SK-N-SH treated with all-trans-retinoic acid at 6 μM for 48 hours (cell line): Measurements from ENCODE around the gene THSD7A.

Experiments
- ATAC-seq: fragments of 200-7000 bp; cut with Tn5 transposase; 3 replicates; pipeline ENCODE4 v1.9.1; 2020; ENCODE audit warnings: mild to moderate bottlenecking, moderate library complexity
- CSDC2 ChIP-seq: fragments of 250-450 bp; sonication (Bioruptor Pico); IDR thresholded peaks from 2 replicates; pipeline ENCODE4 v1.5.0; 2020; ENCODE audit warnings: mild to moderate bottlenecking, moderate library complexity
- ESRRG ChIP-seq: fragments of 250-450 bp; sonication (Bioruptor Pico); IDR thresholded peaks from 2 replicates; pipeline ENCODE4 v1.6.1; 2021; ENCODE audit warnings: mild to moderate bottlenecking
- GLIS3 ChIP-seq: fragments of 250-450 bp; sonication (Bioruptor Pico); IDR thresholded peaks from 2 replicates; pipeline ENCODE4 v1.5.0; 2020; ENCODE audit warnings: mild to moderate bottlenecking, moderate library complexity
- ISL1 ChIP-seq: fragments of 250-450 bp; sonication (Bioruptor Pico); IDR thresholded peaks from 2 replicates; pipeline ENCODE4 v2.1.2; 2022; ENCODE audit warnings: mild to moderate bottlenecking, moderate library complexity
- OSR1 ChIP-seq: fragments of 250-450 bp; sonication (Bioruptor Pico); IDR thresholded peaks from 2 replicates; pipeline ENCODE4 v1.8.0; 2022; ENCODE audit warnings: moderate library complexity, mild to moderate bottlenecking, inconsistent platforms
- RARB ChIP-seq: fragments of 250-450 bp; sonication (Bioruptor Pico); IDR thresholded peaks from 2 replicates; pipeline ENCODE4 v1.8.0; 2021; ENCODE audit warnings: mild to moderate bottlenecking, moderate library complexity
- SNAI2 ChIP-seq: fragments of 250-450 bp; sonication (Bioruptor Pico); IDR thresholded peaks from 2 replicates; pipeline ENCODE4 v1.5.0; 2020; ENCODE audit warnings: mild to moderate bottlenecking, moderate library complexity
- TCF4 ChIP-seq: fragments of 250-450 bp; sonication (Bioruptor Pico); IDR thresholded peaks from 2 replicates; pipeline ENCODE4 v1.8.0; 2021; ENCODE audit warnings: mild to moderate bottlenecking, moderate library complexity, borderline replicate concordance
- TOX ChIP-seq: fragments of 250-450 bp; sonication (Bioruptor Pico); IDR thresholded peaks from 2 replicates; pipeline ENCODE4 v1.8.0; 2021; ENCODE audit warnings: mild to moderate bottlenecking, moderate library complexity, borderline replicate concordance
- ZC3H10 ChIP-seq: fragments of 250-450 bp; sonication (Bioruptor Pico); IDR thresholded peaks from 2 replicates; pipeline ENCODE4 v1.5.1; 2021; ENCODE audit warnings: mild to moderate bottlenecking, moderate library complexity
- ZFP3 ChIP-seq: fragments of 250-450 bp; sonication (Bioruptor Pico); IDR thresholded peaks from 2 replicates; pipeline ENCODE4 v1.5.0; 2020; ENCODE audit warnings: mild to moderate bottlenecking, moderate library complexity
- ZFP30 ChIP-seq: fragments of 450-650 bp; formaldehyde crosslinking; IDR thresholded peaks from 2 replicates; pipeline ENCODE4 v1.5.0; 2022; ENCODE audit warnings: mild to moderate bottlenecking, moderate library complexity
- ZNF565 ChIP-seq: fragments of 450-650 bp; formaldehyde crosslinking; conservative IDR thresholded peaks from 2 replicates; pipeline ENCODE4 v1.5.0; 2020; ENCODE audit warnings: low read depth, mild to moderate bottlenecking, moderate library complexity
- ZNF70 ChIP-seq: fragments of 450-650 bp; formaldehyde crosslinking; IDR thresholded peaks from 2 replicates; pipeline ENCODE4 v1.5.0; 2020; ENCODE audit warnings: mild to moderate bottlenecking, moderate library complexity
- ZNF8 ChIP-seq: fragments of 450-650 bp; formaldehyde crosslinking; IDR thresholded peaks from 2 replicates; pipeline ENCODE4 v1.5.0; 2020; ENCODE audit warnings: mild to moderate bottlenecking, moderate library complexity
- TF ChIP-seq, protein P1 (sequence below): fragments of 250-450 bp; sonication (Bioruptor Pico); IDR thresholded peaks from 2 replicates; pipeline ENCODE4 v1.5.0; 2020; ENCODE audit warnings: mild to moderate bottlenecking, moderate library complexity
- TF ChIP-seq, protein P2 (sequence below): fragments of 250-450 bp; sonication (Bioruptor Pico); IDR thresholded peaks from 2 replicates; pipeline ENCODE4 v1.8.0; 2021; ENCODE audit warnings: low read depth, mild to moderate bottlenecking, moderate library complexity, borderline replicate concordance
- TF ChIP-seq, protein P3 (sequence below): fragments of 250-450 bp; sonication (Bioruptor Pico); IDR thresholded peaks from 2 replicates; pipeline ENCODE4 v1.5.1; 2021; ENCODE audit warnings: mild to moderate bottlenecking, moderate library complexity
- TF ChIP-seq, protein P4 (sequence below): fragments of 250-450 bp; sonication (Bioruptor Pico); IDR thresholded peaks from 2 replicates; pipeline ENCODE4 v1.5.1; 2020; ENCODE audit warnings: low read depth, mild to moderate bottlenecking, moderate library complexity

Gene THSD7A

DNA sequence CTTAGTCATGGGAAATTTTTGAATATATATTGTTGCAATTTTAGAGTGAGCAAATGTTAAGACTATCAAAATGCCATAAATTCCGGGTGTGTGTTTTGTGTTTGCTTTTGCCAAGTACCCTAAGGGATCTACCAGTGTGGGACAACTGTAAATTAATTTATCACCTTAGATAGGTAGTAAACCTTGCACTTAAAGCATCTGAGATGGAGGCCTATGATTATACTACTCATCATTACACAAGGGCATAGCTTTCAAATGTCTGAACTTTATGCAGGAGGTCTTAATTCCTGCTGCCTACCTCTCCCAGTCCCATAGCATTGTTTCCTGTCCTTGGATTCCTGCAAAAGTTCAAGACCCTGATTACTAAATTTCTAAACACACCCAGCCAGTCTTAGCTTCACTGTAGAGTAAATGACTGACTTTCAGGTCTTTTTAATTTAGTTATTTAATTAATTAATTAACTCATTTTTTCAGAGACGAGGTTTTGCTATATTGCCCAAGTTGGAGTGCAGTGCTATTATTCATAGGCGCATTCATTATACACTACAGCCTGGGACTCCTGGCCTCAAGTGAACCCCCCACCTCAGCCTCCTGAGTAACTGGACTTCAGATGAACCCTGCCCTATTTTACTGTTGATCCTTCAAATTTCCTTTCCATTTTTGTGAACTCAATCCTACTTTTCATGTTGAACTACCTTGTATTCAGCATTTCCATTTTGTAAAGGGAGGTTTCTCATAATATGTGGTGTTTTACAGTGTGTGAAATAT is 47.0 kb downstream of the THSD7A start:
- no peak for ATAC-seq
- TF ChIP-seq ZC3H10 (CRISPR knock-in tag) (no peak), CSDC2 (no peak), ISL1 (CRISPR knock-in tag) (no peak), ZNF70 (CRISPR knock-in tag) (no peak), GLIS3 (CRISPR knock-in tag) (no peak), ZNF8 (no peak), TCF4 (no peak), ZNF565 (CRISPR knock-in tag) (no peak), RARB (CRISPR knock-in tag) (no peak), ZFP30 (CRISPR knock-in tag) (no peak), TOX (CRISPR knock-in tag) (no peak), ZFP3 (CRISPR knock-in tag) (no peak)
- TF ChIP-seq, protein P1, sequence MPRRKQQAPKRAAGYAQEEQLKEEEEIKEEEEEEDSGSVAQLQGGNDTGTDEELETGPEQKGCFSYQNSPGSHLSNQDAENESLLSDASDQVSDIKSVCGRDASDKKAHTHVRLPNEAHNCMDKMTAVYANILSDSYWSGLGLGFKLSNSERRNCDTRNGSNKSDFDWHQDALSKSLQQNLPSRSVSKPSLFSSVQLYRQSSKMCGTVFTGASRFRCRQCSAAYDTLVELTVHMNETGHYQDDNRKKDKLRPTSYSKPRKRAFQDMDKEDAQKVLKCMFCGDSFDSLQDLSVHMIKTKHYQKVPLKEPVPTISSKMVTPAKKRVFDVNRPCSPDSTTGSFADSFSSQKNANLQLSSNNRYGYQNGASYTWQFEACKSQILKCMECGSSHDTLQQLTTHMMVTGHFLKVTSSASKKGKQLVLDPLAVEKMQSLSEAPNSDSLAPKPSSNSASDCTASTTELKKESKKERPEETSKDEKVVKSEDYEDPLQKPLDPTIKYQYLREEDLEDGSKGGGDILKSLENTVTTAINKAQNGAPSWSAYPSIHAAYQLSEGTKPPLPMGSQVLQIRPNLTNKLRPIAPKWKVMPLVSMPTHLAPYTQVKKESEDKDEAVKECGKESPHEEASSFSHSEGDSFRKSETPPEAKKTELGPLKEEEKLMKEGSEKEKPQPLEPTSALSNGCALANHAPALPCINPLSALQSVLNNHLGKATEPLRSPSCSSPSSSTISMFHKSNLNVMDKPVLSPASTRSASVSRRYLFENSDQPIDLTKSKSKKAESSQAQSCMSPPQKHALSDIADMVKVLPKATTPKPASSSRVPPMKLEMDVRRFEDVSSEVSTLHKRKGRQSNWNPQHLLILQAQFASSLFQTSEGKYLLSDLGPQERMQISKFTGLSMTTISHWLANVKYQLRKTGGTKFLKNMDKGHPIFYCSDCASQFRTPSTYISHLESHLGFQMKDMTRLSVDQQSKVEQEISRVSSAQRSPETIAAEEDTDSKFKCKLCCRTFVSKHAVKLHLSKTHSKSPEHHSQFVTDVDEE = no peak
- TF ChIP-seq, protein P2, sequence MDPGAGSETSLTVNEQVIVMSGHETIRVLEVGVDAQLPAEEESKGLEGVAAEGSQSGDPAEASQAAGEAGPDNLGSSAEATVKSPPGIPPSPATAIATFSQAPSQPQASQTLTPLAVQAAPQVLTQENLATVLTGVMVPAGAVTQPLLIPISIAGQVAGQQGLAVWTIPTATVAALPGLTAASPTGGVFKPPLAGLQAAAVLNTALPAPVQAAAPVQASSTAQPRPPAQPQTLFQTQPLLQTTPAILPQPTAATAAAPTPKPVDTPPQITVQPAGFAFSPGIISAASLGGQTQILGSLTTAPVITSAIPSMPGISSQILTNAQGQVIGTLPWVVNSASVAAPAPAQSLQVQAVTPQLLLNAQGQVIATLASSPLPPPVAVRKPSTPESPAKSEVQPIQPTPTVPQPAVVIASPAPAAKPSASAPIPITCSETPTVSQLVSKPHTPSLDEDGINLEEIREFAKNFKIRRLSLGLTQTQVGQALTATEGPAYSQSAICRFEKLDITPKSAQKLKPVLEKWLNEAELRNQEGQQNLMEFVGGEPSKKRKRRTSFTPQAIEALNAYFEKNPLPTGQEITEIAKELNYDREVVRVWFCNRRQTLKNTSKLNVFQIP (CRISPR knock-in tag) = no peak
- TF ChIP-seq, protein P3, sequence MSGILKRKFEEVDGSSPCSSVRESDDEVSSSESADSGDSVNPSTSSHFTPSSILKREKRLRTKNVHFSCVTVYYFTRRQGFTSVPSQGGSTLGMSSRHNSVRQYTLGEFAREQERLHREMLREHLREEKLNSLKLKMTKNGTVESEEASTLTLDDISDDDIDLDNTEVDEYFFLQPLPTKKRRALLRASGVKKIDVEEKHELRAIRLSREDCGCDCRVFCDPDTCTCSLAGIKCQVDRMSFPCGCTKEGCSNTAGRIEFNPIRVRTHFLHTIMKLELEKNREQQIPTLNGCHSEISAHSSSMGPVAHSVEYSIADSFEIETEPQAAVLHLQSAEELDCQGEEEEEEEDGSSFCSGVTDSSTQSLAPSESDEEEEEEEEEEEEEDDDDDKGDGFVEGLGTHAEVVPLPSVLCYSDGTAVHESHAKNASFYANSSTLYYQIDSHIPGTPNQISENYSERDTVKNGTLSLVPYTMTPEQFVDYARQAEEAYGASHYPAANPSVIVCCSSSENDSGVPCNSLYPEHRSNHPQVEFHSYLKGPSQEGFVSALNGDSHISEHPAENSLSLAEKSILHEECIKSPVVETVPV (CRISPR knock-in tag) = no peak

DNA sequence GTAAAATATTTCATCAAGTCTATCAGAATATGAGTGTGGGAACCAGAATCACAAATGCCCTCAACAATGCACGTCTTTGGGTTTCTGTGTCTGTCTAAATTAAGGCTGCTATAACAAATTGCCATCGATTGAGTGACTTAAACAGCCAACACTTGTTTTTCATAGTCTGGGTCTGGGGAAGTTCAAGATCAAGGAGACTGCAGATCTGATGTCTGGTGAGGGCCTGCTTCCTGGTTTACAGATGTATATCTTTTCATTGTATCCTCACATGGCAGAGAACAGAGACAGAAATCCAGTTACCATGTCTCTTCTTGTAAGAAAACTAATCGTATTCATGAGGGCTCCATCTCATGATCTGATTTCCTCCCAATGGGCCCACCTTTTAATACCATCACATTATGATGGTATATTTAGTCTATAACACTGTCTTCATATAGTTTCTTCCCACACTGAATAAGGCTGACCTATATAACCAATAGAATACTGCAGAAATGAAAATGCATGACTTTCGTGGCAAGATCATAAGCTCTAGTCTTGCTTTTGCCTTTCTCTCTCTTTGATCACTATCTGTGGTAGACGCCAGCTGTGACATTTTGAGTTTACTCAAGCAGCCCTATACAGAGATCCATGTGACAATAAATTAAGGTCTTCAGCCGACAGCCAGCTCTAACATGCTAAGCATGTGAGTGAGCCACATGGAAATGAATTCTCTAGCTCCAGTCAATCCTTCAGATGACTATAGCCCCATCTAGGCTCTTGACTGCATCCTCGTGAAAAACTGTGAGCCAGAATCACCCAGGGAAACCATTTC is 51.9 kb downstream of the THSD7A start:
- TF ChIP-seq ZFP3 (CRISPR knock-in tag) = no peak
- TF ChIP-seq ZNF70 (CRISPR knock-in tag) = peak; percentile 22; the same call in 1 of the 2 replicates
- TF ChIP-seq ESRRG (CRISPR knock-in tag) = 0 out of 2 replicates have a peak, but pooled peaks have one; percentile 10
- TF ChIP-seq, protein P3 (CRISPR knock-in tag) = no peak
- TF ChIP-seq TOX (CRISPR knock-in tag) = no peak
- TF ChIP-seq, protein P2 (CRISPR knock-in tag) = no peak
- TF ChIP-seq OSR1 (CRISPR knock-in tag) = no peak
- TF ChIP-seq ISL1 (CRISPR knock-in tag) = no peak
- peak; percentile 80; the same call in 1 of the 2 replicates for TF ChIP-seq TCF4
- TF ChIP-seq, protein P1 = peak; percentile 56; the same call in 1 of the 2 replicates
- TF ChIP-seq, protein P4, sequence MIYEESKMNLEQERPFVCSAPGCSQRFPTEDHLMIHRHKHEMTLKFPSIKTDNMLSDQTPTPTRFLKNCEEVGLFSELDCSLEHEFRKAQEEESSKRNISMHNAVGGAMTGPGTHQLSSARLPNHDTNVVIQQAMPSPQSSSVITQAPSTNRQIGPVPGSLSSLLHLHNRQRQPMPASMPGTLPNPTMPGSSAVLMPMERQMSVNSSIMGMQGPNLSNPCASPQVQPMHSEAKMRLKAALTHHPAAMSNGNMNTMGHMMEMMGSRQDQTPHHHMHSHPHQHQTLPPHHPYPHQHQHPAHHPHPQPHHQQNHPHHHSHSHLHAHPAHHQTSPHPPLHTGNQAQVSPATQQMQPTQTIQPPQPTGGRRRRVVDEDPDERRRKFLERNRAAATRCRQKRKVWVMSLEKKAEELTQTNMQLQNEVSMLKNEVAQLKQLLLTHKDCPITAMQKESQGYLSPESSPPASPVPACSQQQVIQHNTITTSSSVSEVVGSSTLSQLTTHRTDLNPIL (CRISPR knock-in tag) = no peak
- TF ChIP-seq SNAI2 (CRISPR knock-in tag) = no peak; the same call in 1 of the 2 replicates
- no peak; the same call in 2 of the 3 replicates for ATAC-seq
